T-cell (primary cell): ENCODE measurements around the gene SLC5A10. TPM values are rescaled to one million over a fixed set of nuclear protein-coding genes. Genes with fewer than 3 reads are reported as not detected.

Source experiments
- ATAC-seq, 4 experiments: fragments of 200-7000 bp in 3 of 4; fragments of 150-1000 bp in 1 of 4; cut with Tn5 transposase; replicated peaks in 1 of 4; 1 replicate in 3 of 4; 2 replicates in 1 of 4; pipeline ENCODE4 v1.10.0; 2021; ENCODE audit warnings: moderate library complexity in 3 of 4, mild to moderate bottlenecking in 2 of 4, moderate number of reproducible peaks in 1 of 4
- CTCF ChIA-PET, 2 donors: fragments of 300-600 bp; sonication (Branson Sonifier 250); formaldehyde crosslinking; loops; one replicate each; lab custom pipeline; 2022; ENCODE audit warnings: antibody characterized with exemption in 2 of 2; lab: Charles Lee
- POLR2A ChIA-PET, 2 donors: fragments of 300-600 bp; sonication (Branson Sonifier 250); formaldehyde crosslinking; loops; one replicate each; lab custom pipeline; 2022; ENCODE audit warnings: antibody characterized with exemption in 2 of 2; lab: Charles Lee
- DNase-seq, 35 experiments: peaks; one replicate each; pipeline versions ENCODE4 v3.0.0 to v3.0.0-alpha.2; 2013 to 2023
- H3K27ac ChIP-seq: one replicate; pipeline ENCODE4 v1.5.1; 2013; ENCODE audit warnings: low read length
- H3K27me3 ChIP-seq, 2 experiments: replicated peaks in 1 of 2; 1 replicate in 1 of 2; 2 replicates in 1 of 2; pipeline versions ENCODE4 v1.6.1 to v1.7.0; 2013; ENCODE audit warnings: low read length in 1 of 2, mixed read lengths in 1 of 2; ENCODE audit not compliant: control insufficient read depth in 2 of 2, insufficient read depth in 2 of 2; ENCODE audit errors: extremely low read depth in 1 of 2
- H3K36me3 ChIP-seq, 2 donors: 1 replicate in 1 of 2; 2 replicates in 1 of 2; pipeline versions ENCODE4 v1.6.1 to v1.7.0; 2013; ENCODE audit warnings: low read length in 1 of 2; ENCODE audit not compliant: control insufficient read depth in 2 of 2, insufficient read depth in 1 of 2; ENCODE audit errors: extremely low read depth in 1 of 2
- H3K4me1 ChIP-seq, 2 experiments: 1 replicate in 1 of 2; 2 replicates in 1 of 2; pipeline versions ENCODE4 v1.6.1 to v1.7.0; 2013; ENCODE audit warnings: low read length in 2 of 2, mixed read lengths in 1 of 2; ENCODE audit not compliant: insufficient read depth in 2 of 2, control insufficient read depth in 1 of 2; ENCODE audit errors: extremely low read depth in 1 of 2
- H3K4me3 ChIP-seq, 2 donors: 1 replicate in 1 of 2; 2 replicates in 1 of 2; pipeline versions ENCODE4 v1.5.1 to v1.7.0; 2013; ENCODE audit warnings: mild to moderate bottlenecking in 2 of 2, low read length in 1 of 2, moderate library complexity in 1 of 2; ENCODE audit not compliant: control insufficient read depth in 1 of 2; ENCODE audit errors: extremely low read depth in 1 of 2
- H3K9me3 ChIP-seq: 2 replicates; pipeline ENCODE4 v1.7.0; 2013
- H3K27ac Mint-ChIP-seq, 2 donors: one replicate each; pipeline ENCODE4 v1.8.0; 2020 to 2021; ENCODE audit warnings: mild to moderate bottlenecking in 2 of 2, mixed read lengths in 2 of 2
- H3K27me3 Mint-ChIP-seq, 2 donors: one replicate each; pipeline ENCODE4 v1.8.0; 2021 to 2022; ENCODE audit warnings: mixed read lengths in 2 of 2
- H3K36me3 Mint-ChIP-seq: one replicate; pipeline ENCODE4 v1.8.0; 2021; ENCODE audit warnings: mixed read lengths
- H3K4me1 Mint-ChIP-seq, 3 donors: one replicate each; pipeline ENCODE4 v1.8.0; 2020 to 2022; ENCODE audit warnings: mixed read lengths in 3 of 3, mild to moderate bottlenecking in 1 of 3
- H3K4me3 Mint-ChIP-seq, 3 donors: one replicate each; pipeline ENCODE4 v1.8.0; 2020 to 2022; ENCODE audit warnings: mild to moderate bottlenecking in 3 of 3, mixed read lengths in 3 of 3, moderate library complexity in 3 of 3
- H3K9me3 Mint-ChIP-seq, 3 donors: one replicate each; pipeline ENCODE4 v1.8.0; 2020 to 2022; ENCODE audit warnings: mixed read lengths in 3 of 3
- WGBS: methylation state at CpG from one replicate; pipeline ENCODE4 v1.1.5; 2013; ENCODE audit warnings: missing lambda C conversion rate; ENCODE audit not compliant: insufficient coverage; 5-methylcytosine and 5-hydroxymethylcytosine counted together
- total RNA-seq, 35 experiments: library from RNA in 6 of 35; stranded (reverse) in 6 of 35; fragments of 120-200 nt in 1 of 35; gene quantifications; one replicate each; pipeline versions ENCODE4 v1.2.1 to v1.2.4 and lab custom pipeline; 2013 to 2026

Gene SLC5A10
- total RNA-seq, 5 donors from 2014 or later (not counting 1 experiment from before 2014, with no cell fraction given): 0.09 TPM; not detected in 4

DNA sequence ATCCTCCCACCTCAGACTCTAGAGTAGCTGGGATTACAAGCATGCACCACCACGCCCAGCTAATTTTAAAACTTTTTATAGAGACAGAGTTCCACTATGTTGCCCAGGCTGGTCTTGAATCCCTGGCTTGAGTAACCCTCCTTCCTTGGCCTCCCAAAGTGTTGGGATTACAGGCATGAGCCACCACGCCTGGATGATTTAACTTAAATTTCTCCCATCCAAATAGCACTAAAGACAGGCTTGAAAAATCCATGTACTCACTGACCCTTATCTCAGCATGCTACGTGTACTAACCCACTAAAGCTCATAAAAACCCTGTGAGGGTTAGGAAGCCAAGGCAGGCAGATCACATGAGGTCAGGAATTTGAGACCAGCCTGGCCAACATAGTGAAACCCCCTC, 4.6 kb downstream of the SLC5A10 start:
- H3K27me3 ChIP-seq: peaks cover 0 to 2% of the 10 kb centered on the region in 2 experiments
- H3K36me3 ChIP-seq: no peaks in the 10 kb centered on the region
- ChIA-PET POLR2A (interaction anchor here in 1 of 2 donors (0.7 kb wide), 1 partner anchor 13 kb away, joined by 9 read pairs; no protein-coding TSS in a partner anchor), CTCF (no interaction called here)
- Mint-ChIP-seq H3K27ac (no peak overlapping the region), H3K4me3 (peak overlapping the region in 1 of 3 donors; percentile 29), H3K9me3 (no peaks in the 10 kb centered on the region), H3K27me3 (peaks cover 0 to 3% of the 10 kb centered on the region in 2 donors), H3K4me1 (peaks cover 44 to 55% (median 50%) of the 10 kb centered on the region in 3 donors), H3K36me3 (no peaks in the 10 kb centered on the region)
- 83% methylated on average over 1 of the region's 3 CpGs for WGBS
- ATAC-seq (no peak), DNase-seq (no peak)
- H3K27ac ChIP-seq: no peak overlapping the region
- peaks cover 16 to 53% of the 10 kb centered on the region in 2 experiments for H3K4me1 ChIP-seq
- H3K4me3 ChIP-seq: no peak overlapping the region
- no peaks in the 10 kb centered on the region for H3K9me3 ChIP-seq

DNA sequence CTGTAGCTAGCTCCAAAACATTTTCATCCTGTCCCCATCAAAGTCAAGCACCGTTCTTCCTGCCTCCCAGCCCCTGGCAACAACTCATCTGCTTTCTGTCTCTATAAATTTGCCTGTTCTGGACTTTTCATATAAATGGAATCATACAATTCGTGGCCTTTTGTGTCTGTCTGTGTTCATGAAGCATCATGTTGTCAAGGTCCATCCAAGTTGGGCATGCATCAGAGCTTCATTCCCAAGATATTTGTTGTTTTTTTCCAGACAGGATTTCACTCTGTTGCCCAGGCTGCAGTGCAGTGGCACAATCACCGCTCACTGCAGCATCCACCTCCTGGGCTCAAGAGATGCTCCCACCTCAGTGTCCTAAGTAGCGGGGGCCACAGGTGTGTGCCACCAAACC, 5.9 kb downstream of the SLC5A10 start:
- H3K9me3 ChIP-seq: no peaks in the 10 kb centered on the region
- peaks cover 16 to 58% of the 10 kb centered on the region in 2 experiments for H3K4me1 ChIP-seq
- peaks cover 44 to 51% (median 50%) of the 10 kb centered on the region in 3 donors for H3K4me1 Mint-ChIP-seq
- peaks cover 0 to 4% of the 10 kb centered on the region in 2 experiments for H3K27me3 ChIP-seq
- CTCF ChIA-PET: no interaction called here
- POLR2A ChIA-PET: no interaction called here
- H3K9me3 Mint-ChIP-seq: no peaks in the 10 kb centered on the region
- H3K4me3 ChIP-seq: no peak overlapping the region
- DNase-seq (no peak), ATAC-seq (no peak)
- H3K4me3 Mint-ChIP-seq: peak overlapping the region in 1 of 3 donors; percentile 36
- peaks cover 0 to 3% of the 10 kb centered on the region in 2 donors for H3K27me3 Mint-ChIP-seq
- peak overlapping the region; percentile 3 to 45 for H3K27ac Mint-ChIP-seq
- WGBS: 92% methylated on average over 4 of the region's 4 CpGs
- H3K36me3 Mint-ChIP-seq: no peaks in the 10 kb centered on the region
- no peaks in the 10 kb centered on the region for H3K36me3 ChIP-seq
- no peak overlapping the region for H3K27ac ChIP-seq

DNA sequence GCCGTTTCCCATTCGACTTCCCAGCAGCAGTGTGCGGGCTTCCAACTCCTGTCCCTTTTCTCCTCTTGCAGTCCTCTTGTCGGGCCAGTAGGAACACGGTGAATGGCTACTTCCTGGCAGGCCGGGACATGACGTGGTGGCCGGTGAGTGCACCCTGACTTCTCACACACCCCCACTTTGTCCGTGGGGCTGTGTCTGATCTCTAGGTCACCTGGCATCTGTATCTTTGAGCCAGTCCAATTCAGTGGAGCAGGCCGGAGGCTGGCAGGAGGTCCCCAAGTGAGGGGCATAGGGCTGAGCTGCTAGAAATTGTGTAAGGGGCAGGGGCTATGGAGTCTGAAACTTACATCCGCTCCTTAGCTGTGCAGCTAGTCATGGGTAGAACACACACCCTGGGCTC, 6.6 kb downstream of the SLC5A10 start:
- DNase-seq (no peak), ATAC-seq (no peak)
- no peaks in the 10 kb centered on the region for H3K36me3 ChIP-seq
- WGBS: 93% methylated on average over 8 of the region's 11 CpGs
- Mint-ChIP-seq H3K36me3 (no peaks in the 10 kb centered on the region), H3K27ac (peak overlapping the region in 1 of 2 donors; percentile 64), H3K9me3 (no peaks in the 10 kb centered on the region), H3K27me3 (peaks cover 0 to 3% of the 10 kb centered on the region in 2 donors), H3K4me1 (peaks cover 40 to 47% (median 45%) of the 10 kb centered on the region in 3 donors), H3K4me3 (no peak overlapping the region)
- H3K27ac ChIP-seq: no peak overlapping the region
- CTCF ChIA-PET: interaction anchor here in 1 of 2 donors (0.6 kb wide), 1 partner anchor 61 kb away, joined by 4 read pairs; no protein-coding TSS in a partner anchor
- H3K4me1 ChIP-seq: peaks cover 16 to 58% of the 10 kb centered on the region in 2 experiments
- peaks cover 0 to 4% of the 10 kb centered on the region in 2 experiments for H3K27me3 ChIP-seq
- H3K9me3 ChIP-seq: no peaks in the 10 kb centered on the region
- POLR2A ChIA-PET: no interaction called here
- H3K4me3 ChIP-seq: no peak overlapping the region

DNA sequence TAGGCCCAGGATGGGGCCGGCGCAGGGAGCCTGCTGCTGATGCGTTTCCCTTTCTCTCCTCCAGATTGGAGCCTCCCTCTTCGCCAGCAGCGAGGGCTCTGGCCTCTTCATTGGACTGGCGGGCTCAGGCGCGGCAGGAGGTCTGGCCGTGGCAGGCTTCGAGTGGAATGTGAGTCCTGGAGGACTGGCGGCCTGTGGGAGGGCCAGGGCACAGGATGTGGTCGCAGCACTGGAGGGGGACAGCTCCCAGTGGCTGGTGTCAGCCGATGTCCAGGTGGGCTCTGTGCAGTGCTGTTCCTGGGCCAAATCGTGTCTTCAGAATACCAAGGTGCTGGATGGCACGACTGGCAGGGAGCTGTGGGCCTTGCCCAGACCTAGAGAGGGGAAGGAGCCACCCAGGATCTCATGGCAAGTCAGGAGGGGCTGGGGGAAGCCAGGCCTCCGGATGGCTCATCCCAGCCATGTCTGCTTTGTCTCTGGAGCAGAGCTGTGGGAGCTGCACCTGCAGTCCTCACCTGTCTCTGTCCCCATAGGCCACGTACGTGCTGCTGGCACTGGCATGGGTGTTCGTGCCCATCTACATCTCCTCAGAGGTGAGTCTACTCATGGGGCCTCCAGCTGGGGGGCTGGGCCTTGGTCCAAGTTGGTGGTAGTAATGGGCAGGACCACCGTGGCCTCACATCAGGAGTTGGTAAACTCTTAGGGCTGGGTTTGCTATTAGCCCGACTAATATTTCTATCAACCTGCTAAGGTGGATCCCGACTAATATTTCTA, 7.3 kb downstream of the SLC5A10 start:
- ChIA-PET CTCF (interaction anchor here in 1 of 2 donors (0.6 kb wide), 1 partner anchor 61 kb away, joined by 4 read pairs; no protein-coding TSS in a partner anchor), POLR2A (no interaction called here)
- H3K36me3 Mint-ChIP-seq: no peaks in the 10 kb centered on the region
- Histone ChIP-seq H3K27me3 (peaks cover 0 to 4% of the 10 kb centered on the region in 2 experiments), H3K27ac (no peak overlapping the region), H3K9me3 (no peaks in the 10 kb centered on the region), H3K36me3 (no peaks in the 10 kb centered on the region), H3K4me3 (no peak overlapping the region), H3K4me1 (peaks cover 12 to 52% of the 10 kb centered on the region in 2 experiments)
- ATAC-seq (no peak), DNase-seq (no peak)
- H3K27me3 Mint-ChIP-seq: peaks cover 0 to 3% of the 10 kb centered on the region in 2 donors
- H3K4me1 Mint-ChIP-seq: peaks cover 34 to 41% (median 39%) of the 10 kb centered on the region in 3 donors
- no peak overlapping the region for H3K27ac Mint-ChIP-seq
- H3K4me3 Mint-ChIP-seq: no peak overlapping the region
- WGBS: 86% methylated on average over 11 of the region's 22 CpGs
- H3K9me3 Mint-ChIP-seq: no peaks in the 10 kb centered on the region

DNA sequence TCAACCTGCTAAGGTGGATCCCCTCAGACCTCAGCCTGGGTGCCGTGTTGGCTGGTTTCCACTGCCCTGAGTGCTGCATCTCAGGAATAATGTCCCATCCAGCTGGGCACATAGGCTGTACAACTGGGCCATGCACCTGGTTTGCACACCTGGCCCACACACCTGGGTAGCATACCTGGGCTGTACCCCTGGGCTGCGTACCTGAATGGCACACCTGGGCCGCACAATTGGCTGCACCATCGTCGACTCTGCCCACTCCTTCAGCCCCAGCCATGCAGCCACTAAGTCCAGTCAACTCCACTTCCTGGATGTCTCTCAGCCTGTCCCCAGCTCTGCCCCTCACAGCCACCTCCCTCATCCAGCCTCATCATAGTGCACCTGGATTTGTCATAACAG, 7.9 kb downstream of the SLC5A10 start:
- DNase-seq (no peak), ATAC-seq (no peak)
- no peak overlapping the region for H3K4me3 Mint-ChIP-seq
- H3K36me3 ChIP-seq: no peaks in the 10 kb centered on the region
- H3K4me1 Mint-ChIP-seq: peaks cover 28 to 35% (median 33%) of the 10 kb centered on the region in 3 donors
- ChIA-PET CTCF (no interaction called here), POLR2A (no interaction called here)
- H3K4me1 ChIP-seq: peaks cover 9 to 46% of the 10 kb centered on the region in 2 experiments
- no peaks in the 10 kb centered on the region for H3K9me3 Mint-ChIP-seq
- H3K27me3 Mint-ChIP-seq: peaks cover 0 to 3% of the 10 kb centered on the region in 2 donors
- WGBS: 100% methylated on average over 5 of the region's 5 CpGs
- no peak overlapping the region for H3K4me3 ChIP-seq
- H3K36me3 Mint-ChIP-seq: no peaks in the 10 kb centered on the region
- no peaks in the 10 kb centered on the region for H3K9me3 ChIP-seq
- peaks cover 0 to 4% of the 10 kb centered on the region in 2 experiments for H3K27me3 ChIP-seq
- H3K27ac Mint-ChIP-seq: peak overlapping the region in 1 of 2 donors; percentile 52
- H3K27ac ChIP-seq: no peak overlapping the region

DNA sequence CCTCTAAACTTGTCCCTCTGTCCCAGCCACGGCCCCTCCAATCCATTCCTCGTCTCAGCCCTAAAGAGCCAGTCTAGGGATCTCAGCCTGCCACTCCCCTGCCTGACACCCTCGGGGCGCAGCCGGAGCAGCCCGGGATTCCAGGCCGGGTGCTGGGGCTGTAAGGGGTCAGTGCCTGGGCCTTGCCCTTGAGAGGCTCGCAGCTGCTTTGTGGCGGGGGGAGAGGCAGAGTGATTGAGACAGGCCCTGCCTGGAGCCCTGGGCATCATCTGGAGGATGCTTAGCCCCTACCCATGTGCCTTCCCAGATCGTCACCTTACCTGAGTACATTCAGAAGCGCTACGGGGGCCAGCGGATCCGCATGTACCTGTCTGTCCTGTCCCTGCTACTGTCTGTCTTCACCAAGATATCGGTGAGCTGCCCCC, 8.3 kb downstream of the SLC5A10 start:
- peaks cover 24 to 32% (median 29%) of the 10 kb centered on the region in 3 donors for H3K4me1 Mint-ChIP-seq
- POLR2A ChIA-PET: no interaction called here
- peak overlapping the region; percentile 14 to 52 for H3K27ac Mint-ChIP-seq

More for the DNA sequence above, 8.3 kb downstream of the SLC5A10 start:
- Mint-ChIP-seq H3K36me3 (no peaks in the 10 kb centered on the region), H3K27me3 (peaks cover 0 to 3% of the 10 kb centered on the region in 2 donors), H3K9me3 (no peaks in the 10 kb centered on the region), H3K4me3 (no peak overlapping the region)
- no peak overlapping the region for H3K27ac ChIP-seq
- H3K27me3 ChIP-seq: peaks cover 0 to 4% of the 10 kb centered on the region in 2 experiments
- CTCF ChIA-PET: interaction anchor here (0.6 to 1.4 kb wide), 4 partner anchors 19 to 42 kb away, joined by 3 to 4 read pairs (median 4); no protein-coding TSS in a partner anchor
- H3K9me3 ChIP-seq: no peaks in the 10 kb centered on the region
- 97% methylated on average over 15 of the region's 15 CpGs for WGBS
- ATAC-seq: no peak
- H3K4me1 ChIP-seq: peaks cover 5 to 42% of the 10 kb centered on the region in 2 experiments
- DNase-seq: no peak
- no peak overlapping the region for H3K4me3 ChIP-seq
- H3K36me3 ChIP-seq: no peaks in the 10 kb centered on the region
